NCI-H446 treated with DMSO at 0.1 percent for 48 hours (cell line): ENCODE measurements around the gene YBX2.

Experiments
- DNase-seq: peaks from one replicate; lab custom pipeline; 2025; lab: John Stamatoyannopoulos, UW

Gene YBX2

DNA sequence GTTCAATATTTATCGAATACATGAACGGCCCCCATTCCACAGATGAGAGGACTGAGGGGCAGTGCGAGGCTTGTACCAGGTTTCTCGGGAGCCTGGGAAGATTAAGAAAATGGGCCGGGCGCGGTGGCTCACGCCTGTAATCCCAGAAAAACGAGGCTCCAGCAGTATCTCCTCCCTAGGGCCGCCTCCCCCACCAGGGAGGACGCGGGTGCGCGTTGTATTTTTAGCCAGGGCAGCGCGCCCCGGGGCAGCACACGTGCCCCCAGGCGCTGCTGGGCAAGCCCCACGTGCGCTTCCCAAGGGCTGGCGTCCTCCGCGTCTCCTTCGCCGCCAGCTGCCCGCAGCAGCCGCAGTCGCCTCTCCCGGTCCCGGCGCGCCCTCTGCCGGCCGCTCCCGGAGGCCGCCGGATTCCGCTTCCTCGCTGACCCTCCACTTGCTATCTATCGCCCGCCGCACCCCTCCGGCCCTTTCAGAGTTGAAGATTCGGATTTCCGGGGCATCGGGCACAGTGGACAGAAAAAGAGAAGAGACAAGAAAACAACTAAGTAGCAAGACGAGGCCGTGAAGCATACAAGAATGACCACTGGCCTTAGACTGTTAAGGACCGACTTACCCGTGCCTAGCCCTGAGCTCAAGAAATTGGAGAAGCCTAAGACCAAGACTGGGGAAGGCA is 1.9 kb upstream of the YBX2 start:
- DNase-seq, result peak; percentile 44

DNA sequence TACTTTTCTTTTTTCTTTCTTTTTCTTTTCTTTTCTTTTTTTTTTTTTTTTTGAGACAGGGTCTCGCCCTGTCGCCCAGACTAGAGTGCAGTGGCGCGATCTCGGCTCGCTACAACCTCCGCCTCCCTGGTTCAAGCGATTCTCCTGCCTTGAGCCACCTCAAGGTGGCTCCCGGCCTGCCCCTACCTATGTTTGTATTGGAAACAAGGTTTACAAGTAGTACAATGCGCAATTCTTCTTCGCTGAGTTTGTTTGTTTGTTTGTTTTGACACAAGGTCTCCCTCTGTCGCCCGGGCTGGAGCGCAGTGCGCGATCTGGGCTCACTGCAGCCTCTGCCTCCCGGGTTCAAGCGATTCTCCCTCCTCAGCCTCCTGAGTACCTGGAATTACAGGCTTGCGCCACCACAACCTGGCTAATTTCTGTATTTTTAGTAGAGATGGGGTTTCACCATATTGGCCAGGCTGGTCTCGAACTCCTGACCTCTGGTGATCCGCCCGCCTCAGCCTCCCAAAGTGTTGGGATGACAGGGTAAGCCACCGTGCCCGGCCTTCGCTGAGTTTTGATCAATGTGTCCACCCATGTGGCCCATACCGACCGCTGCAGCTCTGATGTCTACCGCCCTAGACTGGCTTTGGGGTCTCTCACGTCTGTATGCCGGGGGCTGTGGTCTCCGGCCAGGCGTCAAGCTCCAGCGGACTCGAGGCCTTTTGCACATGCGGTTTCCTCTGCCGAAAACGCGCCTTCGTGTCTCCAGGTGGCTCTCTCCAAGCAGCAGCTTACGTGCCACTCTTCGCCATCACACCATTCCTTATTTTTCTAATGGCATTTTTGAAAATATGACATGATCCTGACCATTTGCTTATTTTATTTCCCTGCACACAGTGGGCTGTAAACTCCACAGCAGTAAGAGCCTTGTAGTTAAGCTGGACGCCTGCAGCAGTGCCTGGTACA is 1.1 kb upstream of the YBX2 start:
- no peak for DNase-seq

DNA sequence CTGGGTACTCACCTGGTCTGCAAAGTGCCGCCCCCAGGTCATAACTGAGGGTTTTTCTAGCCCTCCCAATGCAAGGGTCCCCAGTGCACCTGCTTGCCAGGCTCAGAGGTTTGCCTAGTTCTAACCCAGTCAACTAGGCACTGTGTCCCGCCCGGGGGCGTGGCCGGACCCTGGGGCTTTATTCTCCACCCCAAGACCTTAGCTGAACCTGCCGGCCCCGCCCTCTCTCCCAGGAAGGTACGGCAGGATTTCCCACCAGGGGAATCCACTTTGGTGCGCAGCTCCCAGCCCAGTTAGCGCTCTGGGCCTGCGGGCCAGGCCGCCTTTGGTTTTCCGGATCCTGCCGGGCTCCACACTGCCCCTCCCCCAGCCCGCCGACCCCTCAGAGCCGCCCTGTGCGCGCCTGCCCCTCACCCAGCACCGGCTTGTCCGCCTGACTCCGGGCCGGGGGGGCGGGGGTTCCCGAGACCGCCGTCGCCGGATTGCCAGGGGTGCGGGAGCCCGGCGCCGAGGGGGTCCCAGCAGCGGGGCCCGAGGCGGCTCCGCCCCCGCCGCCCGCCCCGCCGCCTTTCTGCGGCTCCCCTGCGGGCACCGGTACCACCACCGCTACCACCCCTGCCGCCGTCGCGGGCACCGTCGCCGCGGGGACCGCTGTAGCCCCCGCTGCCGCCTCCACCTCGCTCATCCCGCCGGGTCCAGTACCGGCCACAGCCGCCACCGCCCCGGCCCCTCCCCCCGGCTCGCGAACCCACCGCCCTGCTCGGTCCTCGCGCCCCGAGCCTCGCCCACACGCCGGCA is 424 bp downstream of the YBX2 start:
- DNase-seq, result no peak

DNA sequence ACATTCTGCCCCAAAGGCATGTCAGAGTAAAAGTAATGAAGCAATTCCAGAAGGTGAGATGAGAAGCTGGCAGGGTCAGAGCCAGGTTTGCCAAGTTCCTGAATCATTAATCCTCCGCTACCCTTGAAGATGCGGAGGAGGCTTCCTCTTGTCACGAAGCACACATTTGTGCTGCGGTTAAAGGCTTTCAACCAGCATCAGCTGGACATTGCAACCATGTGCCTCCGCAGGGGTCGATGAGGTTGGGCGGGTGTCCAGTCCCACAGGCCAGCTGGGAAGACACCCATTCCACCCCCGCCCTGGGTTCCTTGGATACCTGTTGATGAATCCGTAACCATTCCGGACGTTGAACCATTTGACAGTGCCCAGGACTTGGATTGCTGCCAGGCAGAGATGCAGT is 1.3 kb downstream of the YBX2 start:
- DNase-seq, result no peak

- no peak for DNase-seq
Measured at GRCh38 chr17:7292729-7293128, 1.7 kb downstream of the YBX2 start.

- DNase-seq, result no peak
Measured at GRCh38 chr17:7292194-7292593, 2.2 kb downstream of the YBX2 start.

DNA sequence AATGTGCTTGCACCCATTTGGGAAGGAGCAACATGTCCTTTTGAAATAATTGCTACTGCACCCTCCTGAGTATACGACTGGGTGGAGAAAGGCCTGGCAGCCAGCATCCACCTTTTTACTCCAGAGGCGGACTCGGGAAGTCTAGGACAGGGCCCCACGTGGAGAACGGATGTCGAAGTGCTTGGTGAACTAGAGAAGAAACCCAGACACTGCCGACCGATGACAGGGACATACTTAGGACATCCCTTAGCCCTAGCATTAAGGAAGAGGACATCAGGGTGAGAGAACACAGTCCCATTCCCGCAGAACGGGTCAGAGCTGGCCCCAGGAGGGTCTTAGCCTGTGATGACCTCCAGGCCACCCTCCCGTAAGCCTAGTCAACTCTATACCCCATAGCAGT is 3.8 kb downstream of the YBX2 start:
- no peak for DNase-seq

DNA sequence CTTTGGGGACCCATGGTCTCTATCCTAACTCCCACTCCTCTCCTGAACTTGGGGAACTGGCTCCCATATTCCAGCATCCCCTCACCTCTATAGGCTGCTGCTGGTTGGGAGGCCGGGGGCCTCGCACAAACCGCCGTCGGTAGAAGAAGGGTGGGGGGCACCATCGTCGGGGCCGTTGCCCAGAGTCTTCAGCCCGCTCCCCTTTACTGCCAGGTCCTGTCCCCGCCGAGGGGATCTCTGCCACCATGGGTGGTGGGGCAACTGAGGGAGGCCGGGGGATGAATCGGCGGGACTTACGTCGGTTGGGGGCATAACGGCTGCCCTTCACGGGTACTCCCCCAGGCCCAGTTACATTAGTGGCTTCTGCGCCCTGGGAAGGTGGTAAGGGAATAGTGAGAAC is 4.3 kb downstream of the YBX2 start:
- DNase-seq, result no peak

DNA sequence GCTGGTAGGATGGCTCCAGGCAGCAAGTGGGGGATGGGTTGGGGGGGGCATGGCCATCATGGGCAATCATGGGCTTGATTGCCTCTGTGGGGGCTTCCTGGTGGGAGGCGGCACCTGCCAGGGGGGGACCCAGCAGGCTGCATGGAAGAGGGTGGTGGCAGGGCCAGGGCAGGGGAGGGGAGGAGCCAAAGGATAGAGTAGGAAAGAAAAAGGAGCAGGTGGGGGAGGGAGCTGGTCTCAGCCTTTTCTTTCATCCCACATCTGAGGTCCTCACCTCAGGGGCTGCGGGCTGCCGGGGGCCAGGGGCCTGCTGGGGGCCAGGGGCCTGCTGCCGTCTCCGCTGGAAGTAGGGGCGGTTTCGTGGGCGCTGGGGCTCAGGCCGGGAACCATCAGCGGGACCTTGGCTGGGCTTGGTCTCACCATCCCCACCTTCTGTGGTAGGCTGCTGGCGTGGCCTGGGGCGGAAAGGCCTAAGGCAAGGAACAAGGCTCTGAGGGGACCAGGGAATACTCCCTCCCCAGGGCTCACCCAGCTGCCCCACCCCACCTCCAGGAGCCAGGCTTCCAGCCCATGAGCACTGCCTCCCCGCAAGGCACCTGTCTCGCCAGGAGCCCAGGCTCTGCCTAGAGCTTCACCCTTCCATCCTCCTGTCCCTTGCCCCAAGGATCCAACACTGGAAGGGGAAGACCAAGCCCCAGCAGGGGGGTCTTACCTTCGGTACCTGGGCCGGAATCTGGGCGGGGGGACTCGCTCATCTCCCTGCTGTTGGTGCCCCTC is 5.0 kb downstream of the YBX2 start:
- DNase-seq, result no peak

GRCh38 chr17:7285679-7286078 is 8.8 kb downstream of the YBX2 start:
- no peak for DNase-seq

- no peak for DNase-seq
Measured at GRCh38 chr17:7284911-7285310, 9.5 kb downstream of the YBX2 start.

DNA sequence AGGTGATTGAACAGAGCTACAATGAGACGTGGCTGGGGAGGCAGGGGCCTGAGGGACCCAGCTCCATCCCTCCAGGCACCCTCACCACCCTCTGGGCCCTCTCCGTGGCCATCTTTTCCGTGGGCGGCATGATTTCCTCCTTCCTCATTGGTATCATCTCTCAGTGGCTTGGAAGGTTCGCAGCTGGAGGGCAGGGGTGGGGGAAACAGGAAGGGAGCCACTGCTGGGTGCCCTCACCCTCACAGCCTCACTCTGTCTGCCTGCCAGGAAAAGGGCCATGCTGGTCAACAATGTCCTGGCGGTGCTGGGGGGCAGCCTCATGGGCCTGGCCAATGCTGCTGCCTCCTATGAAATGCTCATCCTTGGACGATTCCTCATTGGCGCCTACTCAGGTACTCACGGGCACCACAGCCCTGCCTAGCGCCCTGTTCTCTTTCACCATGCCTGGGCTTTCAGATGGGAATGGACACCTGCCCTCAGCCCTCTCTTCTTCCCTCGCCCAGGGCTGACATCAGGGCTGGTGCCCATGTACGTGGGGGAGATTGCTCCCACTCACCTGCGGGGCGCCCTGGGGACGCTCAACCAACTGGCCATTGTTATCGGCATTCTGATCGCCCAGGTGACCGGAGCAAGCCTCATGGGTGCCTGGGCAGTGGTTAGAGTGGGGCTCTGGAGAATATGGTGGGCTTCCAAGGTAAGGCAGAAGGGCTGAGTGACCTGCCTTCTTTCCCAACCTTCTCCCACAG is 10.8 kb downstream of the YBX2 start:
- no peak for DNase-seq

DNA sequence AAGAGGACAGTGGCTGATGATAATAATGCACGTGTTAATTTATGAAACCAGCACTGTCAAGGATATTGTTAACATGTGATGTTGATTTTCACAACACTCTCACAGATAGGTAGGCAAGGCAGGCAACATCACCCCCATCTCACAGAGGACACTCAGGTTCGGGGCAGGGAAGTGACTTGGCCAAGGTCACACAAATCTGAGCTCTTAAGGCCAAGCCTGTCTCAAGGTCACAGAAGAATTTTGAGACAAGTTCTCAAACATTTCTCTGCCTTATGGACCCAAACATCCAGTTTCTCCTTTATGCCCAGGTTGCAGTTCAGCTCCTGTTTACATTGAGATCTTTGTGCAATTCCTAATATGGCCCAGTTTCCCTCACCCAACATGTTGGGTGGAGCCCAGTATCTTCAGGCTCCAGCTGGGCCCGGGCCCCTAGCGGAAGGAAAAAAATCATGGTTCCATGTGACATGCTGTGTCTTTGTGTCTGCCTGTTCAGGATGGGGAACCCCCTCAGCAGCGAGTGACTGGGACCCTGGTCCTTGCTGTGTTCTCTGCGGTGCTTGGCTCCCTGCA is 11.6 kb downstream of the YBX2 start:
- no peak for DNase-seq

- DNase-seq, result no peak
Measured at GRCh38 chr17:7281953-7282751, 12.3 kb downstream of the YBX2 start.

DNA sequence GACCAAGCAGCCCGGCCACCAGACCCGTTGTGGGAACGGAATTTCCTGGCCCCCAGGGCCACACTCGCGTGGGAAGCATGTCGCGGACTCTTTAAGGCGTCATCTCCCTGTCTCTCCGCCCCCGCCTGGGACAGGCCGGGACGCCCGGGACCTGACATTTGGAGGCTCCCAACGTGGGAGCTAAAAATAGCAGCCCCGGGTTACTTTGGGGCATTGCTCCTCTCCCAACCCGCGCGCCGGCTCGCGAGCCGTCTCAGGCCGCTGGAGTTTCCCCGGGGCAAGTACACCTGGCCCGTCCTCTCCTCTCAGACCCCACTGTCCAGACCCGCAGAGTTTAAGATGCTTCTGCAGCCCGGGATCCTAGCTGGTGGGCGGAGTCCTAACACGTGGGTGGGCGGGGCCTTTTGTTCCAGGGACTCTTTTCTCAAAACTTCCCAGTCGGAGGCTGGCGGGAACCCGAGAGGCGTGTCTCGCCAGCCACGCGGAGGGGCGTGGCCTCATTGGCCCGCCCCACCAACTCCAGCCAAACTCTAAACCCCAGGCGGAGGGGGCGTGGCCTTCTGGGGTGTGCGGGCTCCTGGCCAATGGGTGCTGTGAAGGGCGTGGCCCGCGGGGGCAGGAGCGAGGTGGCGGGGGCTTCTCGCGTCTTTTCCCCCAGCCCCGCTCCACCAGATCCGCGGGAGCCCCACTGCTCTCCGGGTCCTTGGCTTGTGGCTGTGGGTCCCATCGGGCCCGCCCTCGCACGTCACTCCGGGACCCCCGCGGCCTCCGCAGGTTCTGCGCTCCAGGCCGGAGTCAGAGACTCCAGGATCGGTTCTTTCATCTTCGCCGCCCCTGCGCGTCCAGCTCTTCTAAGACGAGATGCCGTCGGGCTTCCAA is 13.1 kb downstream of the YBX2 start, which contains the start of gene SLC2A4:
TSS of gene SLC2A4 (plus strand) at position 645 of the 879 bp plus-strand sequence. CDS start at position 862, 217 bp downstream.
- peak; percentile 83 for DNase-seq

DNA sequence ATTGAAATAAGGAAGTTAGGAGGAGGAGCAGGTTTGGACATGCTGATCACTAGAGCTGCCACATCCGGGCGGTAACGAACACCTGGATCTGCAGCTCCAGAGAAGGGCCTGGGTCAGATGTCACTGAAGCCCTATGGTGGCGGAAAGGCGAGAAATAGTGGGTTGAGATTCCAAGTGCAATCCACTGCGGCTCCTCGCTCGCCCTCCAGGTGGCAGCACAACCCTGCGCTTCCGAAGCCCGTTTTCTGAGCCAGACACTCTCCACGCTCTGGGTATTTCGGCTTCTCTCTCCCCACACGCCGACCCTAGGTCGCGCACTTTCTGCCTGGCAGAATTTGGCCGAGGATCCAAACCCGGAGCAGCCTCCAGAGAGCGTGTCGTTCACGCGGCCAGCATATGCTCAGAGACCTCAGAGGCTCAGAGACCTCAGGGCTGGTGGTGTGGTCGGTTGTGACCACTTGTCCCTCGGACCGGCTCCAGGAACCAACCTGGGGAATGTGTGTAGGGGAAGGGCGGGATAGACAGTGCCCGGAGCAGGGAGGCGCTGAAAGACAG is 13.8 kb downstream of the YBX2 start:
- DNase-seq, result peak; percentile 45

- DNase-seq, result no peak
Measured at GRCh38 chr17:7279448-7279847, 15.0 kb downstream of the YBX2 start.

GRCh38 chr17:7266784-7267183 is 27.7 kb downstream of the YBX2 start:
- DNase-seq, result no peak

- no peak for DNase-seq
Measured at GRCh38 chr17:7263801-7264078, 30.7 kb downstream of the YBX2 start.
